ENCODE data around the gene CACNA2D1. TPM values are rescaled to one million over a fixed set of nuclear protein-coding genes. Genes with fewer than 3 reads are reported as not detected.

CACNA2D1 gene
- total RNA-seq, 4 donors from 2014 or later = 0.30 to 12.8 (median 2.4) TPM

GRCh38 chr7:82264783-82265305, 178.7 kb downstream of the CACNA2D1 start:
- no peak for DNase-seq
- Histone ChIP-seq H3K36me3 (no peaks in the 10 kb centered on the region), H3K27ac (no peak overlapping the region), H3K4me3 (no peak overlapping the region), H3K27me3 (no peaks in the 10 kb centered on the region), H3K9me3 (no peaks in the 10 kb centered on the region), H3K4me1 (no peaks in the 10 kb centered on the region)
- 73 to 80% methylated on average over 3 of the region's 3 CpGs for WGBS, 2 donors
- intact Hi-C loops (cut with DNase I) = no loop called here
- TF ChIP-seq POLR2A (IDR thresholded peaks at IDR 0.05) (no peak), CTCF (IDR thresholded peaks at IDR 0.05) (no peak)

DNA sequence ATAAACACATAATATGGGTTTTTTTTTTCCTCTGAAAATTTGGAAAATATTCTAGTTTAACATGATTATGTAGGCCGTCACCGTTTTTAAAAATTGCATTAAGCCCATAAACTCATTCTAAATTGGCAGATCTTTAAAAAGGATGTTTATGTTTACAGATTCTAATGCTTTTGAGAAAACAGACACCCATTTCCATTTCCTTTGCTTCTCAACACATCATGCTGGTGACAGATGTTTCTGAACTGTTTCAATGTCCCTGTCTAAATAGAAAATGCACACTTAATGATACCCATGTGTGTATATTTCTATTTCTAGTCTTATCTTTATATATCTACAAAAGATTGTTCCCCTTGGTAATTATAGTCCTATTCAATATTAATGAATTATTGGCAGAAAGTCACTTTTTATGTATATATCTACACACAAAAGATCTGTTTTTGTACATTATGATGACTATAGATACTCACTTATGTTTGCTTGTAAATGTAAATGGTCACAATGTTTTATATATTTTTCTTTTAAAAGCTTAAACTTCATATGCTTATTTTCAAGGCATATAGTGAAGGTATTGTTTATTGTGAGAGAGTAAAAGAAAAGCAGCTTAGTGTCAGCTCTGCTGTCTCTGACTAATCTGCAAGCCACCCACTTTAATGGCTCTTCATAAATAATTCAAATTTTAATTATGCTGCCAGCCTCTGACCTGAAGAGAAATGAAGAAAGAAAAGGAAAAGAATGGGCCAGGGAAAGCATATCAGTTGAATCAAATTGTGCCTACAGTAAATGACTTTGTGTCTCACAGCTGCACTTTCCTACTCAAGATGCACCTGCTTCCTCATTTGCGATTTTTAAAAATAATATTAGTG, 179.4 kb downstream of the CACNA2D1 start:
- TF ChIP-seq POLR2A (IDR thresholded peaks at IDR 0.05) (no peak), CTCF (IDR thresholded peaks at IDR 0.05) (no peak)
- intact Hi-C loops (cut with DNase I) = no loop called here
- no peak overlapping the region for H3K4me3 ChIP-seq
- no peaks in the 10 kb centered on the region for H3K36me3 ChIP-seq
- no peak overlapping the region for H3K27ac ChIP-seq
- H3K4me1 ChIP-seq = no peaks in the 10 kb centered on the region
- 77 to 84% methylated on average over 3 of the region's 3 CpGs for WGBS, 2 donors
- no peaks in the 10 kb centered on the region for H3K27me3 ChIP-seq
- H3K9me3 ChIP-seq = no peaks in the 10 kb centered on the region
- no peak for DNase-seq

- TF ChIP-seq CTCF (IDR thresholded peaks at IDR 0.05) = no peak
- no peak for TF ChIP-seq POLR2A (IDR thresholded peaks at IDR 0.05)
- WGBS, 2 donors = 54% methylated on average over 2 of the region's 2 CpGs
These were observed 185.4 kb downstream of the CACNA2D1 start for GRCh38 chr7:82258181-82258580.

DNA sequence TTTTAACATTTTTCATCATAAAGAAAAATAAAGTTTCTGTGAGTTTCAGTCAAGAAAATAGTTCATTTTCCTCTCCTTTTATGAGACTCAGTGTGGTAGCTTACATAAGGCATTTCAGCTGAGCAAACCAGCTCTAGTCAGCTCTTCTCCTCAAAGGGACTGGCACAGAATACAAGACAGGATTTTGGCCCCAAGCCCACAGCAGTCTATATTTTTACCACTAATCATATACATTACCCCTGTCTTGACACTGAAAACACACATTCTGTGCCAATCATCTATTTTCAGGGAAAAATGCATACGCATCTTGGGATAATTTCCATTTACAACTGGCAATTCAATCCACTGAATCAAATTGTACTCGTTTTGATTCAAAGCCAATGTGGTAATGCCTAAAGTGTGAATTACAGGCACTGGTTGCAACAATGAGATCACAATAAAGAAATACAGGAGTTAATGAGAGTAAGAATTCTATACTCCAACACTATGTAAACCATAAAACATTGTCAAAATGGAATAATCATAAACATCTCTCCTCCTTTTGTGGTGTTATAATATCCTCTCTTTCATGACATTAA, 186.4 kb downstream of the CACNA2D1 start:
- Histone ChIP-seq H3K9me3 (no peaks in the 10 kb centered on the region), H3K4me3 (no peak overlapping the region), H3K36me3 (no peaks in the 10 kb centered on the region), H3K4me1 (no peaks in the 10 kb centered on the region), H3K27me3 (no peaks in the 10 kb centered on the region), H3K27ac (no peak overlapping the region)
- WGBS, 2 donors = 59 to 64% methylated on average over 2 of the region's 2 CpGs
- intact Hi-C loops (cut with DNase I) = no loop called here
- no peak for TF ChIP-seq CTCF (IDR thresholded peaks at IDR 0.05)
- no peak for TF ChIP-seq POLR2A (IDR thresholded peaks at IDR 0.05)
- DNase-seq = no peak

More at GRCh38 chr7:82258181-82258580, 185.4 kb downstream of the CACNA2D1 start:
- no peaks in the 10 kb centered on the region for H3K27me3 ChIP-seq
- DNase-seq = no peak
- intact Hi-C loops (cut with DNase I) = no loop called here
- H3K4me3 ChIP-seq = no peak overlapping the region
- H3K9me3 ChIP-seq = no peaks in the 10 kb centered on the region
- H3K27ac ChIP-seq = no peak overlapping the region
- no peaks in the 10 kb centered on the region for H3K4me1 ChIP-seq
- H3K36me3 ChIP-seq = no peaks in the 10 kb centered on the region

GRCh38 chr7:82255706-82256105, 187.9 kb downstream of the CACNA2D1 start:
- no peaks in the 10 kb centered on the region for H3K27me3 ChIP-seq
- TF ChIP-seq CTCF (IDR thresholded peaks at IDR 0.05) (no peak), POLR2A (IDR thresholded peaks at IDR 0.05) (no peak)
- H3K36me3 ChIP-seq = no peaks in the 10 kb centered on the region
- no peak for DNase-seq
- no peak overlapping the region for H3K27ac ChIP-seq
- intact Hi-C loops (cut with DNase I) = no loop called here
- H3K4me3 ChIP-seq = no peak overlapping the region
- H3K4me1 ChIP-seq = no peaks in the 10 kb centered on the region
- 87 to 91% methylated on average over 3 of the region's 3 CpGs for WGBS, 2 donors
- no peaks in the 10 kb centered on the region for H3K9me3 ChIP-seq
